Pulmonary artery endothelial cell (primary cell): Measurements from ENCODE around the gene HHIPL1. TPM values are rescaled to one million over a fixed set of nuclear protein-coding genes. Genes with fewer than 3 reads are reported as not detected.

Source experiments
- DNase-seq: peaks from one replicate; pipeline ENCODE4 v3.0.0-alpha.2; 2011; ENCODE audit warnings: low read depth, low spot score
- total RNA-seq: library from RNA; depleted of rRNA; stranded (reverse); fragments of >200 nt; gene quantifications from 2 replicates; pipeline ENCODE4 v1.2.3, GENCODE V29; 2014

Gene HHIPL1
- total RNA-seq, 1 donor from 2014 or later: 2.2 TPM

DNA sequence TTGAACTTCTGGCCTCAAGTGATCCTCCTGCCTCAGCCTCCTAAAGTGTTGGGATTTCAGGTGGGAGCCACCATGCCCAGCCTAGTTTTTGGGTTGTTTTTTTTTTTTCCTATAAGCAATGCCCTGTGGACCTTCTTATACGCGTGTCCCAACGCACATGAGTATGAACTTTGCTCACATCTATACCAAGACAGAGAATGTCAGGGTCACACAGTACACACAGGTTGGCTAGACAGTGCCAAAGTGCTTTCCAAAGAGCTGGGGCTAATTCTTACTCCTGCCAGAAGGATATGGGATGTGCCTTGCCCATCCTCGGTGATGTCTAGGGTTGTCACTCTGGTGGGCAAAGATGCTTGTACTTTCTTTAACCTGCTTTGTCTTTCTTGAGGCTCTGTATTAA lies 33.3 kb upstream of the HHIPL1 start:
- no peak for DNase-seq

- DNase-seq: no peak
Observed at GRCh38 chr14:99612071-99612737, 32.7 kb upstream of the HHIPL1 start.

GRCh38 chr14:99612738-99613330 lies 32.1 kb upstream of the HHIPL1 start:
- no peak for DNase-seq

- no peak for DNase-seq
Observed at GRCh38 chr14:99615497-99616157, 29.3 kb upstream of the HHIPL1 start.

DNA sequence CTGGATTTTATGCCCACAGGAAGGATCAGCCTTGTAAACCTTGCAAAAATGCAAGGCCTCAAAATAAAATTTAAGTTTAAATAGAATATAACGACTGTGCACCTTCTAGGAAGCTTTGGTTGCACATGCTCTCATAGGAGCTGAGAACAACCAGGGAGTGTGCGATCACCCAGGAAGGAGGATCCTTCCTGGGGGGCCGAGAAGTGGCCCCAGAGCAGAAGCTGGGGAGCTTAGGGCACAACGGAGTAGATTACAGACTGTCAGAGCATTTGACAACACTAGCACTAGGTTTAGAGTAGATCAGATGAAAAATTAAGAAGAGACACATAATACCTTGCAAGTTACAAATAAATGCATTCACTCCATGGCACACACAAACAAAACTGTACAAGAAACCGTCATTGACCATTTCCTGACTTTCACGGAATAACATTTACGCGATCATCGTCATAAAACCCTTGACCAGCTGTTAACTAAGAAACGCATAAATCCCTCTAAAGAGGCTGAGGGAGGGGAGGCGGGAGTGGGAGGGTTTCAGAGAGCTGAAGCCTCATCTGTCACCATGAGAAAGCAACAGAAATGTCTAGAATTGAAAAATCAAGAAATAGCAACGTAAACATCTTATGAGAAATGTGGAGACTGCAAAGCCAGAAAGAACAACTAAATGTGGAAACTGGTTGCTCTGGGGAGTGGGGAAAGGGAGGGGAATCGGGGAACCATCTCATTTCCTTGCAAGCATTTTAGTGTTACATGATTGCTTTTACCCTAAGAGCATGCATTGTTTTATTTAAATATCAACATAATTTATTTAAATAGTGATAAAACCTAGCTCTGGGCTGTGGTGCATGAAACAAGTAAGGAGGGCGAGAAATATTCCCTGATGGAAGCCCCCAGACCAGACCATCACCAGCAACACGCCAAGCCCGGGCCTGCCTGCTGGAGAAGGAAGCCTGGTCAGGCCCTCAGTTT lies 27.8 kb upstream of the HHIPL1 start:
- no peak for DNase-seq

- DNase-seq: peak; percentile 83
Observed at GRCh38 chr14:99619835-99620834, 24.8 kb upstream of the HHIPL1 start.

GRCh38 chr14:99621948-99622347 lies 23.0 kb upstream of the HHIPL1 start:
- DNase-seq: no peak

- DNase-seq: no peak
Observed at GRCh38 chr14:99624024-99624423, 20.9 kb upstream of the HHIPL1 start.

DNA sequence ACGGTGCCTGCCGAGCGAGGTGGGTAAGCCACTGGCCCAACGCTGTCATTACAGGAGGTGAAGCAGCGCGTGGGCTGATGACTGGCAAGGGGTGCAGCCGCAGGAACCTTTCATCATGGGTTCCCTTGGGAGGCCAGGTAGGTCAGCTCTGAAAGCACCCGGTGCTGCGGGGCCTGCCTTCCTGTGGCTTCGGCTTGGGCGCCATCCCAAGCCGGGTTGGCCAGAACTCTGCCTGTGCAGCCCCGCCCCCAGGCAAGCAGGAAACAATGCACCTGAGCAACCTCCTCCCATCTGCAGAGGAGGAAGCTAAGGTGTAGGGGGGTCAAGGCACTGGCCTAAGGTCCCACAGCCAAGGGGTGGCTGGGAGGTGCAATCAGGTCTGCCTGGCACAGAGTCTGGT lies 20.0 kb upstream of the HHIPL1 start:
- no peak for DNase-seq

GRCh38 chr14:99625476-99625875 lies 19.5 kb upstream of the HHIPL1 start:
- DNase-seq: no peak

- no peak for DNase-seq
Observed at GRCh38 chr14:99626041-99626648, 18.8 kb upstream of the HHIPL1 start.

DNA sequence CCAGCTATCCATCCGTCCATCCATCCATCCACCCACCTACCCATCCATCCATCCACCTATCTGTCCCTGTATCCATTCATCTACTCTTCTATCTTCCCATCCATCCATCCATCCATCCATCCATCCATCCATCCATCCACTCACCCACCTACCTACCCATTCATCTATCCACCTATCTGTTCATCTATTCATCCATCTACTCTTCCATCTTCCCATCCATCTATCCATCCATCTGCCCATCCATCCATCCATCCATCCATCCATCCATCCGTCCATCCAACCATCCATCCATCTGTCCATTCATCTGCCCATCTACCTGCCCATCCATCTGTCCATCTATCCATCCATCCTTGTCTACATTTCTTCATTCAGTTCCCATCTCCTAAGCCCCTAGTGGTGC lies 17.8 kb upstream of the HHIPL1 start:
- DNase-seq: no peak

GRCh38 chr14:99627510-99628381 lies 17.2 kb upstream of the HHIPL1 start:
- no peak for DNase-seq

- no peak for DNase-seq
Observed at GRCh38 chr14:99628887-99629618, 15.9 kb upstream of the HHIPL1 start.

DNA sequence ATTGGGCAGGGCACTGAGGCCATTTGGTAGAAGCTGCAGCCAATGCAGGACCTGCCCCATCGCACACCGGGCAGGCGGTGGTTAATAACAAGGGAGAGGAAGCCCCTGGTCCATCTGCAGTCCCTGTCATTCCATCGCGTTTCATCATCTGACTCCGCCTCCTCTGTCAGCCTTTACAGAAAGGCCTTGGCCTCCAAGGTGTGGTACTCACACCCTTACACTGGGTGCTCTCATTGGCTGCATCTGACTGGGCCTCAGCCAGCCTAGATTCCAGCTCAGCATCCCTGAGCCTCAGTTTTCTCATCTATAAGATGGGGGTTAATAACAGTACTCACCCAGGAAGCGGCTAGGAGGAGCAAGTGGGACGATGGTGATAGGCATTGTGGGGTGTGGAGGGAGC lies 14.7 kb upstream of the HHIPL1 start:
- no peak for DNase-seq

- no peak for DNase-seq
Observed at GRCh38 chr14:99632410-99633035, 12.4 kb upstream of the HHIPL1 start.

- no peak for DNase-seq
Observed at GRCh38 chr14:99633141-99633540, 11.8 kb upstream of the HHIPL1 start.

DNA sequence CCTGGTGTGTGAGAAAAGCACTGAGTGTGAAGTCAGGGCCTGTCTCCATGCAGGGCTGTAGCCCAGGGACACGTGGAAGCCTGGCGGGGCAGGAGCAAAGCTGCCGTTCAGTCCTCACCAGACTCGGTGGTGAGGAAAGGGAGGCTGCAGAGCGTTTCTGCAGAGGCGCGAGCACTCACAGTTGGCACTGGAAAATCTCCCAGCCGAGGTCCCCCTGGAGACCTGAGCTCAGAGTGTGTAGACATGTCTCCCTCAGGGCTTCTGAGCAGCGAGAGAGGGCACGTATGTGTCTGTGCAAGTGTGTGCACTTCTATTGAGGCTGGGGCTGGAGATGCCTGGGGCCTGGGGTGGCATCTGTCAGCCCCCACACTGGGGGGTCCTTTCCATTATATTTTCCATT lies 11.0 kb upstream of the HHIPL1 start:
- DNase-seq: no peak
